CD4-positive, alpha-beta T cell treated with Interleukin-10 for 1 hour (primary cell): ENCODE measurements around the gene CHRNA9.
"Not testable (repeated sequence)": the region's sequence is repeated elsewhere in the genome, so short reads cannot be mapped to it uniquely, and the experiment has no call there.

Experiments used
- DNase-seq: peaks from one replicate; pipeline ENCODE4 v3.0.0-alpha.2; 2020

CHRNA9 gene

DNA sequence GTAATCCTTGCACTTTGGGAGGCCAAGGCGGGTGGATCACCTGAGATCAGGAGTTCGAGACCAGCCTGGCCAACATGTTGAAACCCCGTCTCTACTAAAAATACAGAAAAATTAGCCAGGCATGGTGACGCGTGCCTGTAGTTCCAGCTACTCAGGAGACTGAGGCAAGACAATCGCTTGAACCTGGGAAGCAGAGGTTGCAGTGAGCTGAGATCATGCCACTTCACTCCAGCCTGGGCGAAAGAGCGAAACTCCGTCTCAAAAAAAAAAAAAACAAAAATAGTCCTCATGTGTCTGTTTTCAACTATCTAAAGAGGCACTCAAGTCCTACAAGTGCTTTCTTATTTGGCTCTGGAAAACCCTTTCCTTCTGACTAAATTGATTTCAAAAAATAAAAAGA is 57.1 kb downstream of the CHRNA9 start:
- not testable (repeated sequence) for DNase-seq

GRCh38 chr4:40394236-40394635 is 59.1 kb downstream of the CHRNA9 start:
- DNase-seq: no peak

GRCh38 chr4:40395166-40395900 is 60.2 kb downstream of the CHRNA9 start:
- no peak for DNase-seq

- DNase-seq: no peak
Measured at GRCh38 chr4:40395908-40396793, 61.0 kb downstream of the CHRNA9 start.

- no peak for DNase-seq
Measured at GRCh38 chr4:40399578-40399977, 64.4 kb downstream of the CHRNA9 start.

- DNase-seq: no peak
Measured at GRCh38 chr4:40401096-40401495, 66.0 kb downstream of the CHRNA9 start.

DNA sequence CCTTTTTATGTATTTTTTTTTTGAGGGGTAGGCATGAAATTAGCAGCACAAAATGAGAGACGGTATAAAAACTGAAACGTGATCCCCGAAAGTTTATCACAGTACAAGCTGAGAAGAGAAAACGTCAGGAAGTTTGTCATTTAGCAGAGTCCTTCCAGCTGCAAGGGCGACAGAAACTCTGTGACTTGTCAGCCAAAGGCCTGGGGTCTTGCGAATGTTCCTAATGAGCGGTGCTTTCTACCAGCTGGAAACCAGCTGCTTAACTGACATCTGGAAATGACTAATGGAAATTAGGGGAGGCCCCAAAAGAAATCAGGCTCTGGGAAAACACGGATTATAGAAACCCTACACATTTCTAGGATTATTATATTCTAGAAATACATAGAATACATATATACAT is 66.5 kb downstream of the CHRNA9 start:
- no peak for DNase-seq

DNA sequence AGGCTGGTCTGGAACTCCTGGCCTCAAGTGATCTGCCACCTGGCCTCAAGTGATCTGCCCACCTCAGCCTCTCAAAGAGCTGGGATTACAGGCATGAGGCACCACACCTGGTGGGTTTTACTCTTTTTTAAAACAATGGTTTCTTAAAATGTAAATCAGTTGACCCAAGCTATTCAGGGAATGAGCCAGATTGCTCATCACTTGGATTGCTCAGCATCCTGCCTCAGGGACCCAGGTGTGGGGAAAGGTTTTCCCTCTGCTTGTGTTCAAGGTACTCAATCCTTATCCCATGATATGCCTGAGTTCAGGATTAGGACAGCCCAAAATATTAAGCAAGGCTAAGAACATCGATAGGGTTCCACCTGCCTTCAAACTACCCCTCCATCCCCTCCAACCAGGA is 67.4 kb downstream of the CHRNA9 start:
- no peak for DNase-seq

DNA sequence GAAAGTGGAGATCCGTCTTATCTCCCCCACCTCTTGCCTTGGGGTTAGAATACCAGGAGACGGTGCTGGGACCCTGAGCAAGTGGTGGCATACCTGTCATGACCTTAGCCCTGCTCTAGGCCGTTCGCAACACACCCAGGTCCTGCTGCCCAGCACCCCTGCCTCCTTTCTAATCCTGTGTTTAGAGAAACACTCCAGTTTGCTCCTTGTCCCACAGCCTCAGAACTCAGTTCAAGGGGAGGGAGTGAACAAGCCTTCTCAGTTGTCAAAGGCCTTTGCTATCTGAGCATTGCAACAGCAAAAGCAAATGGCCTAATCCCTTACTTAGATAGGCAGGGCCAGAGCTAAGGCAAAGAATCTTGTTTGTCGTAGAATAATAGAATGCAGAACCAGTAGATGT is 67.9 kb downstream of the CHRNA9 start:
- no peak for DNase-seq
